HepG2 (cell line): ENCODE data around the gene NIPAL4. TPM values are rescaled to one million over a fixed set of nuclear protein-coding genes. Genes with fewer than 3 reads are reported as not detected.

Experiments
- ARID4A ChIP-seq: sonication (generic); formaldehyde crosslinking; IDR thresholded peaks from 2 replicates; pipeline ENCODE4 v1.5.0; 2020; ENCODE audit warnings: mild to moderate bottlenecking, missing genetic modification reagents, borderline replicate concordance
- ARID5B ChIP-seq: IDR thresholded peaks from 2 replicates; pipeline ENCODE4 v1.4.0; 2020; ENCODE audit warnings: mild to moderate bottlenecking, missing genetic modification reagents
- DRAP1 ChIP-seq: IDR thresholded peaks from 2 replicates; pipeline ENCODE4 v1.6.1; 2016; ENCODE audit warnings: missing genetic modification reagents, missing compliant biosample characterization
- GABPB1 ChIP-seq: IDR thresholded peaks from 2 replicates; pipeline ENCODE4 v1.6.1; 2016; ENCODE audit warnings: mild to moderate bottlenecking, missing genetic modification reagents, moderate library complexity, missing compliant biosample characterization
- JDP2 ChIP-seq: sonication (generic); formaldehyde crosslinking; IDR thresholded peaks from 2 replicates; pipeline ENCODE4 v1.8.1; 2022; ENCODE audit warnings: missing genetic modification reagents, borderline replicate concordance
- NAIF1 ChIP-seq: sonication (generic); formaldehyde crosslinking; IDR thresholded peaks from 2 replicates; pipeline ENCODE4 v1.5.0; 2020; ENCODE audit warnings: mild to moderate bottlenecking, missing genetic modification reagents, borderline replicate concordance
- NR2F6 ChIP-seq, 2 experiments: IDR thresholded peaks; 2 replicates each; pipeline ENCODE4 v1.6.1; 2016; ENCODE audit warnings: antibody characterized with exemption in 1 of 2, mild to moderate bottlenecking in 1 of 2
- RXRB ChIP-seq: IDR thresholded peaks from 2 replicates; pipeline ENCODE4 v1.6.1; 2016; ENCODE audit warnings: borderline replicate concordance, missing genetic modification reagents, missing compliant biosample characterization
- TCF7 ChIP-seq: sonication (generic); IDR thresholded peaks from 2 replicates; pipeline ENCODE4 v1.6.1; 2016; ENCODE audit warnings: antibody characterized with exemption, low read depth
- TRIM24 ChIP-seq: sonication (generic); formaldehyde crosslinking; IDR thresholded peaks from 2 replicates; pipeline ENCODE4 v1.8.0; 2022; ENCODE audit warnings: mild to moderate bottlenecking, missing genetic modification reagents
- ZNF280B ChIP-seq: sonication (generic); formaldehyde crosslinking; IDR thresholded peaks from 2 replicates; pipeline ENCODE4 v1.5.0; 2020; ENCODE audit warnings: missing genetic modification reagents, mild to moderate bottlenecking, borderline replicate concordance
- ZNF567 ChIP-seq: sonication (generic); formaldehyde crosslinking; IDR thresholded peaks from 2 replicates; pipeline ENCODE4 v1.8.1; 2023; ENCODE audit warnings: mild to moderate bottlenecking, missing genetic modification reagents, borderline replicate concordance
- ZNF616 ChIP-seq: sonication (generic); formaldehyde crosslinking; IDR thresholded peaks from 2 replicates; pipeline ENCODE4 v1.5.0; 2020; ENCODE audit warnings: low read depth, mild to moderate bottlenecking, missing genetic modification reagents
- ZNF674 ChIP-seq: sonication (generic); formaldehyde crosslinking; IDR thresholded peaks from 2 replicates; pipeline ENCODE4 v1.5.0; 2020; ENCODE audit warnings: low read depth, mild to moderate bottlenecking, missing genetic modification reagents
- ZNF678 ChIP-seq: sonication (generic); formaldehyde crosslinking; IDR thresholded peaks from 2 replicates; pipeline ENCODE4 v1.4.0; 2020; ENCODE audit warnings: mild to moderate bottlenecking, missing genetic modification reagents
- polyA plus RNA-seq, 8 experiments: library from polyadenylated mRNA; depleted of rRNA in 3 of 8; stranded (reverse) in 7 of 8; unstranded in 1 of 8; fragments of >200 nt; fragmentation: Illumina TruSeq in 4 of 8; extraction: Trizol in 4 of 8; gene quantifications; 2 replicates each; pipeline versions ENCODE4 v1.2.1 to v1.2.3, GENCODE V29; 2011 to 2016; ENCODE audit warnings: low read depth in 4 of 8, missing spikeins in 1 of 8, mixed read lengths in 1 of 8; ENCODE audit not compliant: insufficient read depth in 1 of 8
- total RNA-seq, 5 experiments: library from RNA; depleted of rRNA; stranded (reverse); fragments of >200 nt; fragmentation: Illumina TruSeq; extraction: Trizol; gene quantifications; 2 replicates each; pipeline ENCODE4 v1.2.3, GENCODE V29; 2016; ENCODE audit warnings: low read depth in 1 of 5
- TF ChIP-seq, protein P1 (sequence below): sonication (generic); formaldehyde crosslinking; IDR thresholded peaks from 2 replicates; pipeline ENCODE4 v1.5.1; 2020; ENCODE audit warnings: mild to moderate bottlenecking, missing genetic modification reagents, moderate library complexity

Gene NIPAL4
- total and polyA plus RNA-seq, 2 of the 13 experiments (the other 11 are each of a cell fraction or from before 2014, with no cell fraction given), result not detected

GRCh38 chr5:157494178-157494832 is 34.3 kb downstream of the NIPAL4 start (continued):
- no peak for TF ChIP-seq NR2F6 (IDR thresholded peaks at IDR 0.05)
- 0 out of 2 replicates have a peak, but pooled peaks have one; percentile 10 for TF ChIP-seq NR2F6 (CRISPR knock-in tag; IDR thresholded peaks at IDR 0.05)
- no peak for TF ChIP-seq ARID4A (CRISPR knock-in tag)
- TF ChIP-seq NAIF1 (CRISPR knock-in tag), result no peak
- TF ChIP-seq ARID5B (CRISPR knock-in tag), result no peak
- TF ChIP-seq JDP2, result no peak
- TF ChIP-seq GABPB1 (CRISPR knock-in tag), result peak; percentile 66; the same call in 1 of the 2 replicates
- TF ChIP-seq TRIM24 (CRISPR knock-in tag), result no peak
- no peak for TF ChIP-seq ZNF674 (CRISPR knock-in tag)
- TF ChIP-seq TCF7, result no peak
- no peak for TF ChIP-seq ZNF678 (CRISPR knock-in tag)
- no peak for TF ChIP-seq ZNF567 (CRISPR knock-in tag)
- TF ChIP-seq ZNF616, result no peak
- TF ChIP-seq ZNF280B (CRISPR knock-in tag), result no peak
- TF ChIP-seq DRAP1, result no peak
- TF ChIP-seq, protein P1, sequence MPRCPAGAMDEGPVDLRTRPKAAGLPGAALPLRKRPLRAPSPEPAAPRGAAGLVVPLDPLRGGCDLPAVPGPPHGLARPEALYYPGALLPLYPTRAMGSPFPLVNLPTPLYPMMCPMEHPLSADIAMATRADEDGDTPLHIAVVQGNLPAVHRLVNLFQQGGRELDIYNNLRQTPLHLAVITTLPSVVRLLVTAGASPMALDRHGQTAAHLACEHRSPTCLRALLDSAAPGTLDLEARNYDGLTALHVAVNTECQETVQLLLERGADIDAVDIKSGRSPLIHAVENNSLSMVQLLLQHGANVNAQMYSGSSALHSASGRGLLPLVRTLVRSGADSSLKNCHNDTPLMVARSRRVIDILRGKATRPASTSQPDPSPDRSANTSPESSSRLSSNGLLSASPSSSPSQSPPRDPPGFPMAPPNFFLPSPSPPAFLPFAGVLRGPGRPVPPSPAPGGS (CRISPR knock-in tag), result no peak
- TF ChIP-seq RXRB (CRISPR knock-in tag), result 0 out of 2 replicates have a peak, but pooled peaks have one; percentile 37
